H1 (cell line): Measurements from ENCODE around the gene ZDHHC8. TPM values are rescaled to one million over a fixed set of nuclear protein-coding genes. Genes with fewer than 3 reads are reported as not detected.

Experiments
- CHD1 ChIP-seq: IDR thresholded peaks from 2 replicates; pipeline ENCODE4 v1.6.1; 2012; ENCODE audit warnings: low read depth, low read length, improper control_type of control experiment
- CHD7 ChIP-seq: fragments of 300-600 bp; sonication (generic); IDR thresholded peaks from 2 replicates; pipeline ENCODE4 v1.7.1; 2012; ENCODE audit warnings: low read length, moderate library complexity, mild to moderate bottlenecking, inconsistent platforms; ENCODE audit not compliant: insufficient replicate concordance
- EGR1 ChIP-seq: IDR thresholded peaks from 2 replicates; pipeline ENCODE4 v1.6.1; 2011; ENCODE audit warnings: low read depth, low read length, borderline replicate concordance
- GABPA ChIP-seq: IDR thresholded peaks from 2 replicates; pipeline ENCODE4 v1.6.1; 2011; ENCODE audit warnings: mild to moderate bottlenecking, low read length, moderate library complexity, borderline replicate concordance; ENCODE audit not compliant: insufficient read depth
- GTF2F1 ChIP-seq: IDR thresholded peaks from 2 replicates; pipeline ENCODE4 v1.6.1; 2012; ENCODE audit warnings: low read depth, low read length, improper control_type of control experiment, borderline replicate concordance
- HDAC2 ChIP-seq, 2 experiments: fragments of 300-600 bp in 1 of 2; sonication (generic) in 1 of 2; IDR thresholded peaks; 2 replicates each; pipeline ENCODE4 v1.6.1; 2011 to 2012; ENCODE audit warnings: low read depth in 2 of 2, low read length in 2 of 2, mild to moderate bottlenecking in 2 of 2, moderate library complexity in 2 of 2, borderline replicate concordance in 1 of 2, inconsistent platforms in 1 of 2
- HDAC6 ChIP-seq: IDR thresholded peaks from one replicate; pipeline ENCODE4 v1.7.1; 2012; ENCODE audit warnings: low read depth, mild to moderate bottlenecking, inconsistent platforms, low read length, moderate library complexity
- PHF8 ChIP-seq: fragments of 200-600 bp; sonication (generic); conservative IDR thresholded peaks from 2 replicates; pipeline ENCODE4 v1.7.1; 2012; ENCODE audit warnings: low read depth, mild to moderate bottlenecking, inconsistent platforms, low read length, moderate library complexity
- TAF1 ChIP-seq: IDR thresholded peaks from 2 replicates; pipeline ENCODE4 v1.6.1; 2011; ENCODE audit warnings: mild to moderate bottlenecking, low read depth, low read length
- TBP ChIP-seq: IDR thresholded peaks from 2 replicates; pipeline ENCODE4 v1.6.1; 2011; ENCODE audit warnings: low read depth, low read length, improper control_type of control experiment
- TCF12 ChIP-seq: IDR thresholded peaks from 2 replicates; pipeline ENCODE4 v1.6.1; 2011; ENCODE audit warnings: low read depth, mild to moderate bottlenecking, low read length
- polyA plus RNA-seq, 7 experiments: library from polyadenylated mRNA; depleted of rRNA in 3 of 7; stranded (reverse) in 5 of 7; unstranded in 2 of 7; fragments of >200 nt in 5 of 7; fragments of 200-250 nt in 2 of 7; gene quantifications; 1 replicate in 5 of 7; 2 replicates in 1 of 7; 4 replicates in 1 of 7; pipeline versions ENCODE4 v1.2.1 to v1.2.3, GENCODE V29; 2011 to 2013; ENCODE audit warnings: missing spikeins in 2 of 7, mixed read lengths in 2 of 7
- total RNA-seq: library from RNA; stranded (reverse); fragmentation: NEBNext Ultra II Directional; extraction: Animal tissue kit (Norgen Biotek cat#: 25700); gene quantifications from 2 replicates; pipeline ENCODE4 v1.2.1, GENCODE V29; 2021

Gene ZDHHC8
- total and polyA plus RNA-seq, 2 of the 8 experiments (the other 6 are each of a cell fraction or from before 2014, with no cell fraction given), result 18.6 to 65.6 TPM

DNA sequence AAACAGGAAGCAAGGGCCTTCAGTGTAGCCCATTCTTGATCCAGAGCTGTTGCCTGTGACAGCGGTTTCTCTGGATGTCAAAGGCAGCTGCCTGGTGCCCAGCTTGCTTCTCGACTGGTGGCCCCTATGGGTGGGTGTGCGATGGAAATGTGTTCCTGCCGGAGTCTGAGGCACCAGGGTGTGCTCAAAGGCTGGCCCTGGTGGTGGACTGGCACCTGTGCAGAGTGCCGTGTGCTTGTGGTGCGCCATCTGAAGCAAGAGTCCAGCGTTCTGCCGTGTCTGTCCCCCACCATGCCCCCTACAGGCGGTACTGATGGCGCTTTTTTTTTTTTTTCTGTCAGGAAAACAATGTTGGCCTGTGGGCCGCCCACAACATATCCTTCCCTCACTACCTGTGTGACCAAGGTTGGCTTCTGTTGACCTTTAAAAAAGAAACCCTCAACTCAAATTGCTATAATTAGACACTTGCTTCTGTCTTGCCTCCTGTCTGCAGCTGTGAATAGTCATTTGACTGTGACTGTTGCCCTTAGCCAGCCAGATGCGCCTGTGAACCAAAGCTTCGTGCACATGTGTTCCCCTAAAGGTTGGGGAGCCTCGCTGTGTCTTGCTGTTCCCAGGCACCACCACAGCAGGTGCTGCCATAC, 20.4 kb upstream of the ZDHHC8 start (continued):
- no peak for TF ChIP-seq CHD7
- TF ChIP-seq TAF1, result 0 out of 2 replicates have a peak, but pooled peaks have one; percentile 21
- no peak for TF ChIP-seq TBP
- no peak for TF ChIP-seq GTF2F1
- TF ChIP-seq HDAC2 (IDR thresholded peaks at IDR 0.05; ENCODE audit: borderline replicate concordance in 1 of 2, low read depth in 2 of 2, low read length in 2 of 2), result no peak
- TF ChIP-seq GABPA, result no peak
- no peak for TF ChIP-seq EGR1
- no peak for TF ChIP-seq TCF12
- no peak for TF ChIP-seq HDAC6
- TF ChIP-seq PHF8, result no peak
- no peak for TF ChIP-seq CHD1
